Stimulated activated CD4-positive, alpha-beta T cell treated with anti-CD3 and anti-CD28 coated beads, Interleukin-15, amount 100 ng/mL, for 48 hours (primary cell): Measurements from ENCODE around the gene RDH13.
"Not testable (repeated sequence)": the region's sequence is repeated elsewhere in the genome, so short reads cannot be mapped to it uniquely, and the experiment has no call there.

Experiments used
- DNase-seq, 2 donors: peaks; one replicate each; pipeline ENCODE4 v3.0.0-alpha.2; 2020; ENCODE audit warnings: low read depth in 2 of 2

Gene RDH13

DNA sequence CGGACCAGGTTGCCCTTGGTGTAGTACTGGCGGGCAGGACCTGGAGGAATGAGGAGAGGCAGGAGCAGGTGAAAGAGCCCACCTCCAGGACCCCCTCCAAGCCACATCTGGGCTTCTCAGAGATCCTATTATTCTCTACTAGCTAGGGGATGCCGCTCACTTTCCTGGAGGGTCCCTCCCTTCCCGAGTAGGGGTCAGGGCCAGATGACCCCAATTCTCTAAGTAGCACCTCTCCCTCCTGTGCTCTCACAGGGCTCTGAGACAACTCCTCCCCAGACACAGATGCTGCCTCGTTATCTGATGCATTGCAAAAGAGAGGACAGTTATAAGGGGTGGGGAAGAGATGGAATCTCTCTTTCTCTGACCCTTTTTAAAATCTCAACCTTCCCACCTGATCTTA is 47.8 kb downstream of the RDH13 start:
- DNase-seq, result no peak

DNA sequence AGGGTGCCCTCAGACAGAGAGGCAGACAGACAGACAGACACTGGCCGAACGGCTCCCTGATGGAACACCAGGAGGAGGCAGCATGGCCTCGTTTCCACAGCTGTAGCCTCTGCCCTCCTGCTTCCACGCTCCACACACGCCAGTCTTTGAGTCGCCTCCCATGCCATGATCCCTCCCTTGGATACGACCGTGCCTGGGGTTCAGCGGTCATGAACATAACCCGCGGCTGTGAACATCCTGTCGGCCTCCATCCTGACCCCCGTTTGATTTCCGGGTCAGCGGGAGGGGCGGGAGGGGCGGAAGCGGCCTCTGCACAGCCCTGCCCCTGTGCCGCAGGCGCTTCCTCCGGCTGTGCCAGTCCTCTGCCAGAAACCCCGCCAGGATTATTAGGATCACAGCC is 48.2 kb downstream of the RDH13 start:
- DNase-seq, result no peak

GRCh38 chr19:55013596-55013995 is 49.4 kb downstream of the RDH13 start:
- DNase-seq, result no peak

DNA sequence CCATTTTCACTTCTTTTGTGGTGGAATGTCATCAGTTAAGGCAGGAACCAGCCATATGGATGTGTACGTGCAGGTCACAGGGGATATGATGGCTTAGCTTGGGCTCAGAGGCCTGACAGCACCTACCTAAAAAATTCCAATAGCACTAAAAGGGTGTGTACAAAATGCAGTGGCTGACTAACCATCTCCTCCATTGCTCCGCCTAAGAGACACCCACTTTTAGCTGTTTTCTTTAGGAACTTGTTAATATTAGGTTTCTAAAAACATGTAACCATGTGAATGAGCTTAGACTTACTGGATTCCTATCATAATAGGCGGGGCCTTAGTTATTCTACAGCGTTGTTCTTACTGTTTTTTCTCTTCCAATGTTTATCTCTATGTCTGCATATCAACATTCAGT is 50.6 kb downstream of the RDH13 start:
- DNase-seq, result no peak

GRCh38 chr19:55010561-55010960 is 52.4 kb downstream of the RDH13 start:
- not testable (repeated sequence) for DNase-seq

- DNase-seq, result not testable (repeated sequence)
Observed at GRCh38 chr19:55008781-55009180, 54.2 kb downstream of the RDH13 start.

DNA sequence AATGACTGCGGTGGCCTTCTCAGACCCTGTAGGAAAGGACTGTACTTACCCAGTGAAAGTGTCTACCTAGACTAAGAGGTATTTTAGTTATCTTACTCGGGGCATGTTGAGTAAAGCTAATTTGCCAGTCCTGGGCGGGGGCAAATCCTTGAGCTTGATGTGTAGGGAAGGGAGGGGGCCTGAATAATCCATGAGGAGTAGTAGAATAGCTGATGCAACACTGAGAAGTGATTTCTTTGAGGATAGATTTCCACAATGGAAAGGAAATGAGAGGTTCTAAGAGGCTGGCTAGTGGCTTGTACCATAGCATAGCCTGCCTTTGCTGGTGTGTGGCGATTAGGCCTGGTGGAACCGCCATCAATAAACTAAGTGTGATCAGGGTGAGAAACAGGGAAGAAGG is 54.8 kb downstream of the RDH13 start:
- not testable (repeated sequence) for DNase-seq

DNA sequence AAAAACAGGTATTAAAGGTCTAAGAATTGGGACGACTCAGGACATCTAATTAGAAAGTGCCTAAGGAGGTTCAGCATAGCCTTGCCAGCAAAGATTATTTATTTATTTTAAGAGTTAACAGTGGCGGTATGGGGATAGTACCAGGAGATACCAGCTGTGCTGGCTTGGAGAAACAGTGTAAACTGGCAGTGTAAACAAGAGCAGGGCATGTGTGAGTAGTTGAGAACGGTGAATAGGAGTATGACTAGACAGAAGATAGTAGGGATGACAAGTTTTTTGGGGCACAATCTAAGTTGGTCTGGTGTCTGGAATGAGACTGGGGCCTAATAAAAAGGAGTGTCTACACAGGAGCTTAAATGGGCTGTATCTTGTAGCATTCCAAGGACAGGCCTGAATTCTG is 55.4 kb downstream of the RDH13 start:
- DNase-seq, result not testable (repeated sequence)

GRCh38 chr19:55006795-55007194 is 56.2 kb downstream of the RDH13 start:
- DNase-seq, result not testable (repeated sequence)

DNA sequence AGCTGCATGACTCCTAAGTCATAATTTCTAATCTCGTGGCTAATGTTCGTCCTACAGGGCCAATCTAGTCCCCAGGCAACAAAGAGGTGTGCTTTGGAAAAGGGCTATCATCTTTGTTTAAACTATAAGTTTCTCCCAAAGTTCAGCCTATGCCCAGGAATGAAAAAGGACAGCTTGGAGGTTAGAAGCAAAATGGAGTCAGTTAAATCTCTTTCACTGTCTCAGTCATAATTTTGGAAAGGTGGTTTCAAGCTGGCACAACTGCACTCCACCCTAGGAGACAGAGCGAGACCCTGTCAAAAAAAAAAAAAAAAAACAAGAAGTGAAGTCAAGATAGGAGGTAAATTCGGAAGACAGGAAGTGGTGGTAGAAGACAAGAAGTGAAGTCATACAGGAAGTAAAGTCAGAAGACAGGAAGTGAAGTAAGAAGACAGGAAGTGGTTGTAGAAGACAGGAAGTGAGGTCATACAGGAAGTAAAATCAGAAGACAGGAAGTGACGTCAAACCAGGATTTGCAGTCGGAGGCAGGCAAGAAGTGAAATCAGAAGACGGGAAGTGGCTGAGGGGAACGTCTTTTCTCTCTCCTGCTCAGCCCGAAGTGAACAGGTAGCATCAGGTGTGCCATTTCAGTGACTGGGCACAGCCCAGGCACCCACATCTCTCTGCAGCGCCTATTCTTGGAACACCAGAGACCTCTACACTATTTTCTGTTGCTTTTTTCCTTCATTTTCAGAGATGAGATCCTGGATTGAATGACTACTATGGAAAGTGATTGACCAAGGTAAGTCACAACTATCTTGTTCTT is 57.1 kb downstream of the RDH13 start:
- DNase-seq, result peak; percentile 3 to 14

DNA sequence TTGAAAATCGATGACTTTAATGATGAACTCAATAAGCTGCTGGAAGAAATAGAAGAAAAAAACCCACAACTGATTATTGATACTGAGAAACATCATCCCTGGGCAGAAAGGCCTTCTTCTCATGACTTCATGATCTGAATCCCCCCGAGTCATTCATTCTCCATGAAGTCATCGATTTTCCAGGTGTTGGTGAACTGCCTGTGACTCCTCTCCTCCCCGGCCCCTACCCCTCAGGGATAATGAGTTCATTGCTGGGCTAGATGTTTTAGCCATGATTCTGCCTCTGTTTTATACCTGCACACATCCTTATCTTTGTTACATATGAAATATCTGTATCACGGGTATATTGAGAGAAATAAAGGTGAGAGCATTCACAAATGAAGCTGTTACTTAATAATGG is 62.2 kb downstream of the RDH13 start:
- DNase-seq, result no peak

- not testable (repeated sequence) for DNase-seq
Observed at GRCh38 chr19:54998751-54999239, 64.2 kb downstream of the RDH13 start.

GRCh38 chr19:54995561-54995960 is 67.4 kb downstream of the RDH13 start:
- DNase-seq, result no peak
